Stomach (tissue), 4 donors: ENCODE results near the gene ABL1.

Source experiments
- POLR2A ChIP-seq, 4 donors: fragments of 450-650 bp; IDR thresholded peaks; one replicate each; pipeline ENCODE4 v1.6.1; 2016; ENCODE audit warnings: antibody characterized with exemption in 4 of 4, control low read depth in 2 of 4, mild to moderate bottlenecking in 1 of 4, moderate library complexity in 1 of 4
- POLR2AphosphoS5 ChIP-seq, 3 donors: sonication (generic); formaldehyde crosslinking; IDR thresholded peaks; one replicate each; pipeline ENCODE4 v1.6.1; 2016; ENCODE audit warnings: antibody characterized with exemption in 3 of 3
- TF ChIP-seq, protein P1 (sequence below), 7 experiments: fragments of 450-650 bp in 4 of 7; fragments of 200-600 bp in 3 of 7; sonication (generic) in 3 of 7; IDR thresholded peaks; one replicate each; pipeline ENCODE4 v1.5.1; 2016 to 2019; ENCODE audit warnings: antibody characterized with exemption in 7 of 7, control low read depth in 2 of 7, mild to moderate bottlenecking in 1 of 7

DNA sequence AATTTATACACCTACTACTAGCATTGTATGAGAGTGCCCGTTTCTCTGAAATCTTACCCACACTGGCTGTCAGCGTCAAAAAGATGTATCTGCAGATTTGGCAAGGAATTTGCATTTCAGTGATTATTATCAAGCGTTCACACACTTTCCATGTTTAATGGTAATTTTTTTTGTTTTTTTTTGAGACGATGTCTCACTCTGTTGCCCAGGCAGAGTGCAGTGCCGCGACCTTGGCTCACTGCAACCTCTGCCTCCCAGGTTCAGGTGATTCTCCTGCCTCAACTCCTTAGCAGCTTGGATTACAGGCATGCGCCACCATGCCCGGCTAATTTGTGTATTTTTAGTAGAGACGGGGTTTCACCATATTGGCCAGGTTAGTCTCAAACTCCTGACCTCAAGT lies 14.3 kb downstream of the ABL1 start:
- TF ChIP-seq POLR2AphosphoS5 (IDR thresholded peaks at IDR 0.05) (no peak), POLR2A (IDR thresholded peaks at IDR 0.05) (no peak)
- TF ChIP-seq, protein P1, sequence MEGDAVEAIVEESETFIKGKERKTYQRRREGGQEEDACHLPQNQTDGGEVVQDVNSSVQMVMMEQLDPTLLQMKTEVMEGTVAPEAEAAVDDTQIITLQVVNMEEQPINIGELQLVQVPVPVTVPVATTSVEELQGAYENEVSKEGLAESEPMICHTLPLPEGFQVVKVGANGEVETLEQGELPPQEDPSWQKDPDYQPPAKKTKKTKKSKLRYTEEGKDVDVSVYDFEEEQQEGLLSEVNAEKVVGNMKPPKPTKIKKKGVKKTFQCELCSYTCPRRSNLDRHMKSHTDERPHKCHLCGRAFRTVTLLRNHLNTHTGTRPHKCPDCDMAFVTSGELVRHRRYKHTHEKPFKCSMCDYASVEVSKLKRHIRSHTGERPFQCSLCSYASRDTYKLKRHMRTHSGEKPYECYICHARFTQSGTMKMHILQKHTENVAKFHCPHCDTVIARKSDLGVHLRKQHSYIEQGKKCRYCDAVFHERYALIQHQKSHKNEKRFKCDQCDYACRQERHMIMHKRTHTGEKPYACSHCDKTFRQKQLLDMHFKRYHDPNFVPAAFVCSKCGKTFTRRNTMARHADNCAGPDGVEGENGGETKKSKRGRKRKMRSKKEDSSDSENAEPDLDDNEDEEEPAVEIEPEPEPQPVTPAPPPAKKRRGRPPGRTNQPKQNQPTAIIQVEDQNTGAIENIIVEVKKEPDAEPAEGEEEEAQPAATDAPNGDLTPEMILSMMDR (IDR thresholded peaks at IDR 0.05), result no peak
